OCI-LY3 (cell line): Measurements from ENCODE around the gene DDX4.

Source experiments
- EZH2phosphoT487 ChIP-seq: fragments of 200-600 bp; shearing (Covaris generic); IDR thresholded peaks from 2 replicates; pipeline ENCODE4 v1.6.1; 2018; ENCODE audit warnings: antibody characterized with exemption, mixed run types, low read depth
- TF ChIP-seq, protein P1 (sequence below): fragments of 200-600, 300-600 bp; sonication (generic); IDR thresholded peaks from 2 replicates; pipeline ENCODE4 v1.5.1; 2014; ENCODE audit warnings: antibody characterized with exemption, low read length, low read depth

GRCh38 chr5:55850839-55851674 lies 113.2 kb downstream of the DDX4 start, which contains the start of gene IL31RA:
- TF ChIP-seq, protein P1, sequence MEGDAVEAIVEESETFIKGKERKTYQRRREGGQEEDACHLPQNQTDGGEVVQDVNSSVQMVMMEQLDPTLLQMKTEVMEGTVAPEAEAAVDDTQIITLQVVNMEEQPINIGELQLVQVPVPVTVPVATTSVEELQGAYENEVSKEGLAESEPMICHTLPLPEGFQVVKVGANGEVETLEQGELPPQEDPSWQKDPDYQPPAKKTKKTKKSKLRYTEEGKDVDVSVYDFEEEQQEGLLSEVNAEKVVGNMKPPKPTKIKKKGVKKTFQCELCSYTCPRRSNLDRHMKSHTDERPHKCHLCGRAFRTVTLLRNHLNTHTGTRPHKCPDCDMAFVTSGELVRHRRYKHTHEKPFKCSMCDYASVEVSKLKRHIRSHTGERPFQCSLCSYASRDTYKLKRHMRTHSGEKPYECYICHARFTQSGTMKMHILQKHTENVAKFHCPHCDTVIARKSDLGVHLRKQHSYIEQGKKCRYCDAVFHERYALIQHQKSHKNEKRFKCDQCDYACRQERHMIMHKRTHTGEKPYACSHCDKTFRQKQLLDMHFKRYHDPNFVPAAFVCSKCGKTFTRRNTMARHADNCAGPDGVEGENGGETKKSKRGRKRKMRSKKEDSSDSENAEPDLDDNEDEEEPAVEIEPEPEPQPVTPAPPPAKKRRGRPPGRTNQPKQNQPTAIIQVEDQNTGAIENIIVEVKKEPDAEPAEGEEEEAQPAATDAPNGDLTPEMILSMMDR, result no peak
- TF ChIP-seq EZH2phosphoT487, result no peak
